PC-9 (cell line): ENCODE results near the gene OSBPL6. TPM values are rescaled to one million over a fixed set of nuclear protein-coding genes. Genes with fewer than 3 reads are reported as not detected.

Experiments used
- BruUV-seq: library from RNA; stranded (reverse); fragments of 400-500 nt; replicated peaks from 2 replicates; lab custom pipeline; 2021; lab: Mats Ljungman, UMichigan
- CTCF ChIA-PET: fragments of 300-600 bp; sonication (Branson Sonifier 250); formaldehyde crosslinking; loops from one replicate; lab custom pipeline; 2022; ENCODE audit warnings: antibody characterized with exemption; lab: Charles Lee
- POLR2A ChIA-PET: fragments of 300-600 bp; sonication (Branson Sonifier 250); formaldehyde crosslinking; loops from one replicate; lab custom pipeline; 2022; ENCODE audit warnings: antibody characterized with exemption; ENCODE audit not compliant: unreplicated experiment; lab: Charles Lee
- DNase-seq, 2 experiments: peaks; one replicate each; pipeline versions ENCODE4 v3.0.0 to v3.0.0-alpha.2; 2015 to 2022; ENCODE audit warnings: mixed read lengths in 1 of 2
- H2AFZ ChIP-seq: fragments of 200-600 bp; sonication (generic); 2 replicates; pipeline ENCODE4 v1.8.1; 2017; ENCODE audit warnings: antibody characterized with exemption
- H3F3A ChIP-seq: fragments of 200-600 bp; sonication (generic); 2 replicates; pipeline ENCODE4 v1.8.1; 2017; ENCODE audit warnings: antibody characterized with exemption, mild to moderate bottlenecking, low read depth; ENCODE audit not compliant: insufficient read depth
- H3K27ac ChIP-seq: fragments of 200-600 bp; sonication (generic); 2 replicates; pipeline ENCODE4 v1.6.1; 2016; ENCODE audit warnings: mixed run types
- H3K27me3 ChIP-seq: fragments of 200-600 bp; sonication (generic); 2 replicates; pipeline ENCODE4 v1.6.1; 2016; ENCODE audit warnings: low read depth, mixed run types; ENCODE audit not compliant: insufficient read depth
- H3K36me3 ChIP-seq: fragments of 200-600 bp; sonication (generic); 2 replicates; pipeline ENCODE4 v1.6.1; 2016; ENCODE audit warnings: low read depth, mixed run types
- H3K4me1 ChIP-seq: fragments of 200-600 bp; sonication (generic); replicated peaks from 2 replicates; pipeline ENCODE4 v1.6.1; 2016; ENCODE audit warnings: mixed run types; ENCODE audit not compliant: insufficient read depth
- H3K4me2 ChIP-seq: fragments of 200-600 bp; sonication (generic); 2 replicates; pipeline ENCODE4 v1.6.1; 2017; ENCODE audit warnings: mixed run types
- H3K4me3 ChIP-seq: fragments of 200-600 bp; sonication (generic); 2 replicates; pipeline ENCODE4 v1.6.1; 2016; ENCODE audit warnings: mixed run types
- H3K79me2 ChIP-seq: fragments of 200-600 bp; sonication (generic); 2 replicates; pipeline ENCODE4 v1.6.1; 2017; ENCODE audit warnings: low read depth, mixed run types
- H3K9me2 ChIP-seq: fragments of 200-600 bp; sonication (generic); 2 replicates; pipeline ENCODE4 v1.8.1; 2017; ENCODE audit warnings: mild to moderate bottlenecking; ENCODE audit not compliant: insufficient read depth
- H3K9me3 ChIP-seq: fragments of 200-600 bp; sonication (generic); 2 replicates; pipeline ENCODE4 v1.8.1; 2016; ENCODE audit warnings: low read depth; ENCODE audit not compliant: insufficient read depth
- H4K20me1 ChIP-seq: fragments of 200-600 bp; sonication (generic); 2 replicates; pipeline ENCODE4 v1.8.1; 2017; ENCODE audit not compliant: insufficient read depth
- CTCF ChIP-seq: fragments of 200-600 bp; sonication (generic); conservative IDR thresholded peaks from 2 replicates; pipeline ENCODE4 v1.6.1; 2017; ENCODE audit warnings: mixed run types, antibody characterized with exemption, mild to moderate bottlenecking, moderate library complexity
- EZH2 ChIP-seq: fragments of 200-600 bp; sonication (generic); IDR thresholded peaks from 2 replicates; pipeline ENCODE4 v1.8.0; 2017; ENCODE audit warnings: antibody characterized with exemption, low read depth
- intact Hi-C: fragments of 100-400 bp; cut with micrococcal nuclease; formaldehyde crosslinking; loops from one replicate; pipeline ENCODE4 v1.10.0; 2022; ENCODE audit not compliant: unreplicated experiment
- total RNA-seq: library from RNA; stranded (reverse); gene quantifications from 2 replicates; pipeline ENCODE4 v1.2.3, GENCODE V29; 2021

OSBPL6 gene
- total RNA-seq, 1 experiment from 2014 or later, result 2.6 TPM

DNA sequence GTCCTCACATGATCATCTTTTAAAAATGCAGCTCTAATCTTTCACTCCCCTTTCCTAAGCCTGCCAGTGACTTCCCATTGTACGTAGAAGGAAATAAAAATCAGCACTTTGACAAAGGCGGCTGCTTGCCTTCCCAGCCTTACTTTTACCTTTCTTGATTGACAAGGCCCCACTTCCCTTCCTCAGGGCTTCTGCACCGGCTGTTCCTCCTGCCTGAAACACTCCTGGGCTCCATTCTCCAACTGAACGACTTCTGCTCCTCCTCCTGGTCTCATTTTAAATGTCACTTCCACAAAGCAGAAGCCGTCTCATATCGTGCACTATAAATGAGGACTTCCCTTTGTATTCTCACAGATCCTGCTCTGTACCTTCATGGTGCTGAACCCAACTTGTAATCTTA is 56.1 kb downstream of the OSBPL6 start:
- Histone ChIP-seq H3K27me3 (no peaks in the 10 kb centered on the region), H3K9me3 (no peaks in the 10 kb centered on the region), H3F3A (no peaks in the 10 kb centered on the region), H3K36me3 (no peaks in the 10 kb centered on the region), H4K20me1 (no peaks in the 10 kb centered on the region), H3K27ac (no peak overlapping the region), H3K4me3 (no peak overlapping the region), H3K79me2 (no peaks in the 10 kb centered on the region), H3K4me1 (no peaks in the 10 kb centered on the region), H3K4me2 (no peak overlapping the region), H2AFZ (no peak overlapping the region), H3K9me2 (no peaks in the 10 kb centered on the region)
- BruUV-seq, result no TSS peak
- DNase-seq, result no peak
- intact Hi-C loops, result no loop called here
- ChIA-PET POLR2A (no interaction called here), CTCF (interaction anchor here (0.6 kb wide), 1 partner anchor 13 kb away, joined by 5 read pairs; no protein-coding TSS in a partner anchor)
- TF ChIP-seq EZH2, result no peak
- TF ChIP-seq CTCF, result no peak

DNA sequence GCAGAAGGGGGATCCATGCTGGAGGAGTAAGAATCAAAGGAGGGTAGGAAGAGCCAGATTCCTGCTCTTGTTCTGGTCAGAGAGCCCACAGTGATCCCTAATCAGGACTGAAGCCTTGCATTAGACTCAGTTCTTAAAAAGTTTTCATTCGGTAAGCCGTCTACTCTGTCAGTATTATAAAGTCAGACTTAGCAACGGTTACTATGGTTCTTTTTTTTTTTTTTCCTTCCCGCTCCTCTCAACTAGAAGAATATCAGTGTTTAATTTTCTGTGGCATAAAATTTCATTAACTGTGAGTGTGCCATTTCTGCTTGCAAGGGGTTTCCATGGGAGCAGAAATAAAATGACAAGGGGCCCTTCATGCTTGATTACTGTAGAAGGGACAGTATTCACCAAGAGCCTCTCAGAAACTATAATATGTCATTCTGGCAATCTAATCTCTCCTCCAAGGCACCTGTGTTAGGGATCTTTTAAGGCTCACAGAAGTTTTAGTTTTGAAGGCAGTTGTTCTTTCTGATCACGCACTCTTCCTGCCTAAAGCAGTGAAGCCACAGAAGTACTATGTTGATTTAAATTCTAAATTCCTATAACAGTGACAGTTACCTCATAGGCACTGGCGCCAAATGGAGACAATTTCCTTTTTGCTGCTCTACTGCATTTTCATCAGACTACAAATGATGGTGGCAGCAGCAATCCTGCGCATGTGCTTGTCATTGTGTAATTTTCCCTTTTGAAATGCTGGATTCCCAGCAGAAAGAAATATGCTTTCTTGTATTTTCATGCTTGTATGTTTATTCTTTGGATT is 57.0 kb downstream of the OSBPL6 start:
- Histone ChIP-seq H3K27ac (no peak overlapping the region), H3K36me3 (no peaks in the 10 kb centered on the region), H3K4me2 (no peak overlapping the region), H2AFZ (no peak overlapping the region), H4K20me1 (no peaks in the 10 kb centered on the region), H3F3A (no peaks in the 10 kb centered on the region), H3K27me3 (no peaks in the 10 kb centered on the region), H3K9me3 (no peaks in the 10 kb centered on the region), H3K9me2 (no peaks in the 10 kb centered on the region), H3K4me3 (no peak overlapping the region), H3K79me2 (no peaks in the 10 kb centered on the region), H3K4me1 (no peaks in the 10 kb centered on the region)
- intact Hi-C loops, result no loop called here
- CTCF ChIA-PET, result no interaction called here
- POLR2A ChIA-PET, result no interaction called here
- DNase-seq, result no peak
- BruUV-seq, result no TSS peak
- TF ChIP-seq CTCF (no peak), EZH2 (no peak)

DNA sequence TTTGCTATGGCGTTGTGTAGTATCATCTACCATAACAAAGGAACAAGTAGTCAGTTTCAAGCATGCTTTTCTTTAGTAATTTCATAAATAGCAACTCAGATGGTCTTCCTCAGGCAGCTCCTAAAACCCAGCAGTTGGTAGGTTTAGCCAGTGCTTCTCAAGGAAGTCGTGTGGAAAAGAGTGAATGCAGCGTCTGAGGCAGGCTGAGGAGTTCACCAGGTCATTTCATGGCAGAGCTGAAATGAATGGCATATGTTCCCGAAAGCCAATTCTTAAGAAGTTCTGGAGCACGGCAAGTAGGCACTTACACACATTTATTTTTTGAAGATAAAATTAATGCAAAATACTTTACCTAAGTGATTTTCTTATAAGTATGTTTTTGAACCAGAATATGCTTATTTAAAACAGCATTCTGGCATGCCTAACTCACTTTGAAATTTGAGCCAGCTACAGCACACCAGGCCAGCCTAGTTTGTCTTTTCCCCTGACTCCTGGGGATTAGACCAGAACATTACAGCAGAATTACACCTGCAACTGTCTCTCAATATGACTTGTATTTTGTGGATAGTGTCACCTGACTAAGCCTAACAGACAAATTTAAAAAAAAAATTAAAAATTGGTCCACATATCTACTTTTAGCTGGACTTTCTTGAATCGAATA is 62.2 kb downstream of the OSBPL6 start:
- BruUV-seq, result no TSS peak
- H3K4me2 ChIP-seq, result no peak overlapping the region
- H2AFZ ChIP-seq, result no peak overlapping the region
- H3K27ac ChIP-seq, result no peak overlapping the region
- H3K9me2 ChIP-seq, result no peaks in the 10 kb centered on the region
- H3K36me3 ChIP-seq, result no peaks in the 10 kb centered on the region
- H3K27me3 ChIP-seq, result no peaks in the 10 kb centered on the region
- no peak for DNase-seq
- no peaks in the 10 kb centered on the region for H3K9me3 ChIP-seq
- no peaks in the 10 kb centered on the region for H3F3A ChIP-seq
- intact Hi-C loops, result no loop called here
- TF ChIP-seq CTCF (no peak), EZH2 (no peak)
- H4K20me1 ChIP-seq, result no peaks in the 10 kb centered on the region
- H3K4me3 ChIP-seq, result no peak overlapping the region
- no peaks in the 10 kb centered on the region for H3K79me2 ChIP-seq
- ChIA-PET POLR2A (no interaction called here), CTCF (no interaction called here)
- H3K4me1 ChIP-seq, result no peaks in the 10 kb centered on the region
